GM10847 (cell line): ENCODE results near the gene RAB30.

Experiments
- POLR2A ChIP-seq: IDR thresholded peaks from 2 replicates; pipeline ENCODE4 v1.6.1; 2011; ENCODE audit not compliant: insufficient read length; ENCODE audit errors: extremely low read depth

Gene RAB30

GRCh38 chr11:83056204-83056603, 15.5 kb downstream of the RAB30 start:
- TF ChIP-seq POLR2A, result no peak

GRCh38 chr11:83054904-83055380, 16.8 kb downstream of the RAB30 start:
- TF ChIP-seq POLR2A, result no peak

DNA sequence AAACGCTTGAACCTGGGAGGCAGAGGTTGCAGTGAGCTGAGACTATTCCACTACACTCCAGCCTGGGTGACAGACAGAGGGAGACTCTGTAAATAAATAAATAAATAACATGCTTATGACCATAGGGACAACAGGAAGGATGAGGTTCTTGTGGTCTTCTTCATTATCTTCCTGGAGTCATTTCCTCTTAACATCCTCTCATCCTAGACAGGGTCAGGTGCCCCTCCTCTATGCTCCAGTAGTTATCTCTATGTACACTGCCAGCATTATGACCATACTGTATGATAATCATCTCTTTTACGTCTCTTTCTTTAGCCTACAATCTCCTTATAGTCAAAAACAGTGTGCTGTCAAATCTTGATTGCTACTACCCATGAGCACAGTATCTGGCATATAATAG, 17.7 kb downstream of the RAB30 start:
- no peak for TF ChIP-seq POLR2A

DNA sequence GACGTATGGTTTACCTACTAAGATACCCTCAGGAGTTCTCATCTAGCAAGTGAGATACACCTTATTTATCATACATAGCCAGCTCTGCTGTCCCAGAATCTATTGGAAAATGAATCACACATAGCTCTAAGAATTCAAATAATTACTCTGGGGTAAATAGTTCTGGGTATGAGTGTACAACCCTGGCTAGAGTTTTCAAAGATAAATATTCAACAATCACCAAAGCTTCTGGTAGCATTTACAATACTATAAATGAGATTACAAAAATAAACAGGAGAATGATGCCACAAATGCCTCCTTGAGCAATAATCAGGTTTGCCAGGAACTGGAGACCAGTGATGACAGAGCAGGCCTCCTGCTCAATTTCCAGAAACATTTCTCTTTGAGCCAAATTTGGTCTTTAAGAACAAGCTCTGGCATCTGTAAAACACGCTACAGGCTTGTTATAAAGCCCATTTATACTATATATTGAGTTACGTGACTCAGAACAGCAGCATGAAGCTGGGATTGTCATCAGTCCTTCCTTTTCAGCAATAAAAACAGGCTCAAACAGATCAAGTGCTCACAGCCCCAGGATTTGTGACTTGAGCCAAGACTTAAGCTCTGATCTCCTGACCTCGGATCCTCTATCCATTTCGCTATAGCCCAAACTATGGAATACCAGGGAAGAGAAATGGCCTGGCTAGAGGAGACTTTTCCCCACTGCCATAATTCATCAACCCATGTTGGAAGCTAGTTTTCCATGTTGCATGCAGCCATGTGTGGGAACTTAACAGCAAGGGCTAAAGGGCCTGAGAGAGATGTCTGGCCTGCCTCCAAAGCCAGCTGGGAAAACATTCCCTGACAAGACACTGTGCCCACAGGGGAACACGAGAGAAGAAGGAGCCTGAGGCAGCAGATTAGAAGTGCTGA, 19.7 kb downstream of the RAB30 start:
- no peak for TF ChIP-seq POLR2A

DNA sequence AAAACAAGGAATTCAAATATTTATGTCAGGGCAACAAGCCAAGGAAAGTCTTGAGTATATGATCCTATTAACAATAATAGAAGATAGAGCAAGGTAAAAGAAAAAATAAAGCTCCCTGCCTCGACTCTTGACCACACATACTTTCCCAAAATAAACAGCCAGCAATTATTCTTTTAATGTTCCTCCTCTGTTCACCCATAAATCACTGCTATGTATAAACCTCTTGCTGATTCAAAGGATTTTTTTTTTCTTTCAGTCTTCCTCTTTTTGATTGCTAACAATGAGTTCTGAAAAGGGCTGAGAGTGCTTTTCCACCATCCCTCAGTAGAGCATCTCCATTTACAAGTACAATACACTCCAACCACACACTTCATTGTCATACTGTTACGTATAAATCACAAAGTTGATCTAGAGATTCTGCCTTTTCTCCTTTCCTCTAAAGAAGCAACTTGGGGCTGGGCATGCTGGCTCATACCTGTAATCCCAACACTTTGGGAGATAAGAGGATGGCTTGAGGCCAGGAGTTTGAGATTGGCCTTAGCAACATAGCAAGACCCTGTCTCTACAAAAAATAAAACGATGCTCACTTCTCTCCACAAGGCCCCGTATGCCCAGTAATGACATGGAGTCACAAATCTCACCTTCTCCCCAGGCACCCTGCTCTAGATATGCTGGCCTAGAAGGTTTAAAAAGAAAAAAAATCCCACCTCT, 24.0 kb downstream of the RAB30 start:
- TF ChIP-seq POLR2A, result no peak

GRCh38 chr11:83046621-83047172, 25.0 kb downstream of the RAB30 start:
- no peak for TF ChIP-seq POLR2A

GRCh38 chr11:83044958-83045712, 26.6 kb downstream of the RAB30 start:
- no peak for TF ChIP-seq POLR2A

DNA sequence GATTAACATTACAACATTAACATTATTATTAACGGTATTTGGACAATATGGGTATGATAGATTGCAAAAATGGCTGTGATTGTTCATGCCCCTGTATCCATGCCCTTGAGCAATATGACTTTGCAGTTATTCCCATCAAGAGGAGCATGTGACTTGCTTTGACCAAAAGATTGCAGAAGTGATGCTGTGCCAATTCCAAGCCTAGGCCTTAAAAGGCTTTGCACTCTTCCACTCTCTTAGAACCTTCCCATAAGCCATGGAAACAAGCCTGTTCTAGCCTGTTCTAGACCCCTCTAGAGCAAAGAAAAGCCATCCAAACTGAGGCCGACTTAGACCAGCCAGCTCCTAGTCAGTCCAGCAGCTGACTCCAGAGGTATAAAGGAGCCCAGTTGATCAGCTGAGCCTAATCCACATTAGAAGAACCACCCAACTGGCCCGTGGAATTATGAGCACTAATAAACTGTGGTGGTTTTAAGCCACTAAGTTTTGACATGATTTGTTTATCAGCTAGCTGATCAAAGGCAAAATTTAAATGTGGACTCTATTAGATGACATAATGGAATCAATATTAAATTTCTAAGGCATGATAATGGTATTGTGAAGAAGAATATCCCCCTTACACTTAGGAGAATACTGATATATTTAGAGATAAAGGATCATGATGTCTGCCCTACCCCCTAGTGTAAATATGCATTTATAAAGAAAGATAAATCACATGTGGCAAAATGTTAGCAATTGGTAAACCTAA, 28.6 kb downstream of the RAB30 start:
- TF ChIP-seq POLR2A, result no peak

DNA sequence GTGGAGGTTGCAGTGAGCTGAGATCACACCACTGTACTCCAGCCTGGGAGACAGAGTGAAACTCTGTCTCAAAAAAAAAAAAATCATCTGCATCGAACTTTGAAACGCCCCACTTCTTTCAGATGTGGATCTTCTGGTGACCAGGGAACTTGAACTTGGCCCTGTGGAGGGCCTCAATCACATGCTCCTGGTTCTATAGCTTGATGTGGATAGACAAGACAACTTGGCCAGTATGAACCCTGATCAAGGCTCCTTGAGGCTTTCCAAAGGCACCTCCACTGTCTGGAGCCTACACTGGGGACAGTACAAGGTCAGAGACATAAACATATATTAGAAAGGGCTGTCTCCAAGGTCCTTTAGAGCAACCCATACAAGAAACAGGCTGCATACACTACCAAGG, 30.6 kb downstream of the RAB30 start:
- no peak for TF ChIP-seq POLR2A

DNA sequence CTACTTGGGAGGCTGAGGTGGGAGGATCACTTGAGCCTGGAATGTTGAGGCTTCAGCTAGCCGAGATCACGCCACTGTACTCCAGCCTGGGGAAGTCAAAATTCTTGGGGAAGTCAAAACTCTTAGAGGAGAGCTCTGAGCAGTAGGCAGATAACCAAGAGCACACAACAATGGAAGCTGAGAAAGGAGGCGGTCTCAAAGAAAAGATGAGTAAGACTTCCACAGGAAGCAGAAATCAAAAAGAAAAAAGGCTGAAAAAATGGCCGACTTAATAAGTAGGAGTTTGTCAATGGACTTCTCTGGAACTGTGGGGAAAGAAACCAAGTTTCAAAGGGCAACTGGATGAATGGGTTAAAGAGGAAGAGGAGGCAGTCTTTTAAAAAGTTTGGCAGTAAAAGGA, 32.1 kb downstream of the RAB30 start:
- no peak for TF ChIP-seq POLR2A

- no peak for TF ChIP-seq POLR2A
Observed at GRCh38 chr11:83037877-83038276, 33.8 kb downstream of the RAB30 start.

GRCh38 chr11:83036701-83037100, 35.0 kb downstream of the RAB30 start:
- TF ChIP-seq POLR2A, result no peak

DNA sequence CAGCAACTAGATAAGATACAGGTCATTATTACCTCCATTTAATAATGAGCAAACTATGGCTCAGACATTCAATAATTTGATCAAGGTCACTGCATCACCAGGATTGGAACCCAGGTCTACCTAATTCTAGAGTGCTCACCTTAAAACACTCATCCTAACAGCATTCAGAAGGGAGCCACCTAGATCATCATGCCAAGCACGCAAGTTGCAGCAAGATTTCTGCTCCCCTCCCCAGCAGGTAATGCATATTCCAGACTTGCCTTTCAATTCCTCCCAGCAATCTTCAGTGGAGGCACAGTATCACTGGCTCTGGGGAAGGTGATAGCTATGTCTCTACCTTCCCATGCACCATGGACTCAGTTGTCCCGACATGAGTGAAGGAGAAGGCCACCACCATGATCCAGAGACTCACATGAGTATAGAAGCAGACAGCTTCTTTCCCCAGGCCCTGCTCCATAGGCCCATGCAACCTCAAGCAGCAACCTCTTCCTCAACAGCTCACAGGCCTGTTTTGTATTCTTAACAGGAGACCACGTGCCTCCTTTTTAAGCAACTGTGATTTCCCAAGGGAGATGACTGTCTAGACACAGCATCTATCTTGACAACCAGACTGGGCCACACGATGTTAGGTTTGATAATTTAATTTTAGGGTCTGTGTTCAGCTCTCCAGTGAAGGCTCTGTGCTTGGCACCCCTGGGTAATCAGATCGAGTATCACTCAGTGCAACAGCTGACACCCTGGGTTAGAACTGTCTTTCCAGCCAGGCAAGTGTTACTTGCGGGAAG, 36.4 kb downstream of the RAB30 start:
- no peak for TF ChIP-seq POLR2A

DNA sequence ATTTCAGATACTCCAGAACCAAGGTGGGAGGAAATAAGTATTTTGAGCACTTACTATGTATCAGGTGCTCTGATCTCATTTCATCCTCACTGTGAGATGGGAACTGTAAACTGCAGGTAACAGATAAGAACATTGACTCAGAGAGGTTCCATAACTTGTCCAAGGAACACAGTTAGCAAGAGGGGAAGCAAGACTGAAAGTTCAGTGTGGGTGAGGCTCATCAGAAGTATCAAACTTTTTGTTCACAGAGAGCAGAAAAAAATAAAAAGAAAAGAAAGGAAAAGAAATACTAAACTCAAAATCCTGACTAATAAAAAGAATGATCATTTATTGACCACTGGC, 37.1 kb downstream of the RAB30 start:
- no peak for TF ChIP-seq POLR2A
